SK-N-SH (cell line): ENCODE results near the gene WFDC13.

Source experiments
- CTCF ChIP-seq: fragments of 200-600 bp; sonication (generic); IDR thresholded peaks from 2 replicates; pipeline ENCODE4 v1.6.1; 2017; ENCODE audit warnings: antibody characterized with exemption, mild to moderate bottlenecking, moderate library complexity
- EZH2phosphoT487 ChIP-seq: fragments of 200-600 bp; sonication (generic); IDR thresholded peaks from 2 replicates; pipeline ENCODE4 v1.6.1; 2017; ENCODE audit warnings: low read depth, mixed run types, mild to moderate bottlenecking, antibody characterized with exemption, moderate library complexity, borderline replicate concordance
- MXI1 ChIP-seq: IDR thresholded peaks from 2 replicates; pipeline ENCODE4 v1.6.1; 2012; ENCODE audit warnings: mild to moderate bottlenecking, low read depth, low read length, improper control_type of control experiment
- POLR2AphosphoS5 ChIP-seq: IDR thresholded peaks from 2 replicates; pipeline ENCODE4 v1.6.1; 2012; ENCODE audit warnings: low read depth, low read length
- RFX5 ChIP-seq: IDR thresholded peaks from 2 replicates; pipeline ENCODE4 v1.6.1; 2012; ENCODE audit warnings: mild to moderate bottlenecking, improper control_type of control experiment, low read length

GRCh38 chr20:45751721-45752120 is 49.9 kb downstream of the WFDC13 start:
- TF ChIP-seq RFX5 = no peak
- TF ChIP-seq EZH2phosphoT487 = no peak
- TF ChIP-seq POLR2AphosphoS5 = no peak
- no peak for TF ChIP-seq MXI1
- TF ChIP-seq CTCF = no peak
